Neural progenitor cell (in vitro differentiated cells): ENCODE measurements around the gene ZNF225. TPM values are rescaled to one million over a fixed set of nuclear protein-coding genes. Genes with fewer than 3 reads are reported as not detected.

Experiments
- DNase-seq: peaks from one replicate; pipeline ENCODE4 v3.0.0-alpha.2; 2016; ENCODE audit warnings: low spot score
- H2AFZ ChIP-seq: fragments of 200-600 bp; sonication (generic); replicated peaks from 2 replicates; pipeline ENCODE4 v1.6.1; 2016; ENCODE audit warnings: antibody characterized with exemption
- H3F3A ChIP-seq: fragments of 200-600 bp; sonication (generic); 2 replicates; pipeline ENCODE4 v1.6.1; 2016; ENCODE audit warnings: antibody characterized with exemption, low read depth
- H3K27ac ChIP-seq: fragments of 200-600 bp; sonication (generic); 2 replicates; pipeline ENCODE4 v1.5.1; 2016; ENCODE audit warnings: mild to moderate bottlenecking
- H3K27me3 ChIP-seq: fragments of 200-600 bp; sonication (generic); 2 replicates; pipeline ENCODE4 v1.6.1; 2016; ENCODE audit warnings: mild to moderate bottlenecking, moderate library complexity
- H3K36me3 ChIP-seq: fragments of 200-600 bp; sonication (generic); 2 replicates; pipeline ENCODE4 v1.5.1; 2016
- H3K4me1 ChIP-seq: fragments of 200-600 bp; sonication (generic); 2 replicates; pipeline ENCODE4 v1.6.1; 2016; ENCODE audit warnings: mixed run types
- H3K4me2 ChIP-seq: fragments of 200-600 bp; sonication (generic); 2 replicates; pipeline ENCODE4 v1.6.1; 2016
- H3K4me3 ChIP-seq: fragments of 200-600 bp; sonication (generic); 2 replicates; pipeline ENCODE4 v1.5.1; 2016
- H3K79me2 ChIP-seq: fragments of 200-600 bp; sonication (generic); 2 replicates; pipeline ENCODE4 v1.6.1; 2016; ENCODE audit warnings: low read depth
- H3K9ac ChIP-seq: fragments of 200-600 bp; sonication (generic); 2 replicates; pipeline ENCODE4 v1.6.1; 2016
- H3K9me3 ChIP-seq: fragments of 200-600 bp; sonication (generic); 2 replicates; pipeline ENCODE4 v1.5.1; 2016; ENCODE audit warnings: low read depth
- H4K20me1 ChIP-seq: fragments of 200-600 bp; sonication (generic); 2 replicates; pipeline ENCODE4 v1.6.1; 2016; ENCODE audit warnings: low read depth
- H3K27ac Mint-ChIP-seq: 3 replicates; pipeline ENCODE4 v1.8.0; 2021; ENCODE audit warnings: mixed read lengths
- H3K27me3 Mint-ChIP-seq: 2 replicates; pipeline ENCODE4 v1.8.0; 2022; ENCODE audit warnings: low read depth, mild to moderate bottlenecking, inconsistent platforms, moderate library complexity, mixed read lengths; ENCODE audit not compliant: insufficient read depth
- H3K36me3 Mint-ChIP-seq: 3 replicates; pipeline ENCODE4 v1.8.0; 2021; ENCODE audit warnings: mixed read lengths
- H3K4me1 Mint-ChIP-seq: 3 replicates; pipeline ENCODE4 v1.8.0; 2021; ENCODE audit warnings: mixed read lengths
- H3K4me3 Mint-ChIP-seq: 3 replicates; pipeline ENCODE4 v1.8.0; 2021; ENCODE audit warnings: mild to moderate bottlenecking, moderate library complexity, mixed read lengths
- H3K9me3 Mint-ChIP-seq: 3 replicates; pipeline ENCODE4 v1.8.0; 2020; ENCODE audit warnings: mixed read lengths
- EZH2 ChIP-seq: fragments of 200-600 bp; sonication (generic); IDR thresholded peaks from 2 replicates; pipeline ENCODE4 v1.6.1; 2017; ENCODE audit warnings: antibody characterized with exemption, mild to moderate bottlenecking, moderate library complexity
- EZH2phosphoT487 ChIP-seq: fragments of 200-600 bp; sonication (generic); IDR thresholded peaks from 2 replicates; pipeline ENCODE4 v1.6.1; 2017; ENCODE audit warnings: antibody characterized with exemption
- total RNA-seq: library from RNA; depleted of rRNA; stranded (reverse); fragments of >200 nt; gene quantifications from 2 replicates; pipeline ENCODE4 v1.2.3, GENCODE V29; 2015; ENCODE audit warnings: low replicate concordance
- TF ChIP-seq, protein P1 (sequence below): fragments of 200-600 bp; sonication (generic); IDR thresholded peaks from 2 replicates; pipeline ENCODE4 v1.5.1; 2017; ENCODE audit warnings: antibody characterized with exemption, mild to moderate bottlenecking

Gene ZNF225
- total RNA-seq, 1 donor from 2014 or later, result 11.2 TPM

DNA sequence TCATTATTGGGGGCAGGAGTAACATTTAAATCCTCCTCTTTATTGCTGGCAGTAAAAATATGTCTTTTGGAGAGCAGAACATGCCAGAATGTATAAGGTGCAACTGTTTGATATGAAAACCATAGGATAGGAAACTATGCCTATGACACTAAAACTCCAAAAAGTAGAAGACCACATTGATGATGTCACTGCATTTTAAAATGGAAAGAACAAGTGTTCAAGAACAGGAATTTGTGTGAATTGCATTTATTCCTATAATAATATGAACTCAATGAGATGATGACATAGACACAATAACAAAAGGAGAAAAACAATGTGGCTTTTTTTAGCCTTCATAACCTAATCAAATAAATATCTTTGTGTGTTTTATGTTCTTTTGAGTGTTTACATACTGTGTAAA is 3.7 kb upstream of the ZNF225 start:
- no peak overlapping the region for H3K27ac ChIP-seq
- no peak overlapping the region for H3K4me3 Mint-ChIP-seq
- H3K4me2 ChIP-seq, result no peak overlapping the region
- peaks cover 2% of the 10 kb centered on the region for H3K27me3 Mint-ChIP-seq
- peaks cover 10% of the 10 kb centered on the region for H3K4me1 Mint-ChIP-seq
- TF ChIP-seq, protein P1, sequence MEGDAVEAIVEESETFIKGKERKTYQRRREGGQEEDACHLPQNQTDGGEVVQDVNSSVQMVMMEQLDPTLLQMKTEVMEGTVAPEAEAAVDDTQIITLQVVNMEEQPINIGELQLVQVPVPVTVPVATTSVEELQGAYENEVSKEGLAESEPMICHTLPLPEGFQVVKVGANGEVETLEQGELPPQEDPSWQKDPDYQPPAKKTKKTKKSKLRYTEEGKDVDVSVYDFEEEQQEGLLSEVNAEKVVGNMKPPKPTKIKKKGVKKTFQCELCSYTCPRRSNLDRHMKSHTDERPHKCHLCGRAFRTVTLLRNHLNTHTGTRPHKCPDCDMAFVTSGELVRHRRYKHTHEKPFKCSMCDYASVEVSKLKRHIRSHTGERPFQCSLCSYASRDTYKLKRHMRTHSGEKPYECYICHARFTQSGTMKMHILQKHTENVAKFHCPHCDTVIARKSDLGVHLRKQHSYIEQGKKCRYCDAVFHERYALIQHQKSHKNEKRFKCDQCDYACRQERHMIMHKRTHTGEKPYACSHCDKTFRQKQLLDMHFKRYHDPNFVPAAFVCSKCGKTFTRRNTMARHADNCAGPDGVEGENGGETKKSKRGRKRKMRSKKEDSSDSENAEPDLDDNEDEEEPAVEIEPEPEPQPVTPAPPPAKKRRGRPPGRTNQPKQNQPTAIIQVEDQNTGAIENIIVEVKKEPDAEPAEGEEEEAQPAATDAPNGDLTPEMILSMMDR, result no peak
- no peak for TF ChIP-seq EZH2
- TF ChIP-seq EZH2phosphoT487, result no peak
- H3F3A ChIP-seq, result peaks cover 17% of the 10 kb centered on the region
- H3K27me3 ChIP-seq, result no peaks in the 10 kb centered on the region
- H3K36me3 Mint-ChIP-seq, result peaks cover 54% of the 10 kb centered on the region
- no peak overlapping the region for H2AFZ ChIP-seq
- H3K4me3 ChIP-seq, result no peak overlapping the region
- peaks cover 51% of the 10 kb centered on the region for H3K9me3 Mint-ChIP-seq
- peaks cover 36% of the 10 kb centered on the region for H3K36me3 ChIP-seq
- H3K27ac Mint-ChIP-seq, result no peak overlapping the region
- no peaks in the 10 kb centered on the region for H4K20me1 ChIP-seq
- DNase-seq, result no peak
- no peak overlapping the region for H3K9ac ChIP-seq
- H3K4me1 ChIP-seq, result peaks cover 4% of the 10 kb centered on the region
- peaks cover 36% of the 10 kb centered on the region for H3K9me3 ChIP-seq
- peaks cover 20% of the 10 kb centered on the region for H3K79me2 ChIP-seq

DNA sequence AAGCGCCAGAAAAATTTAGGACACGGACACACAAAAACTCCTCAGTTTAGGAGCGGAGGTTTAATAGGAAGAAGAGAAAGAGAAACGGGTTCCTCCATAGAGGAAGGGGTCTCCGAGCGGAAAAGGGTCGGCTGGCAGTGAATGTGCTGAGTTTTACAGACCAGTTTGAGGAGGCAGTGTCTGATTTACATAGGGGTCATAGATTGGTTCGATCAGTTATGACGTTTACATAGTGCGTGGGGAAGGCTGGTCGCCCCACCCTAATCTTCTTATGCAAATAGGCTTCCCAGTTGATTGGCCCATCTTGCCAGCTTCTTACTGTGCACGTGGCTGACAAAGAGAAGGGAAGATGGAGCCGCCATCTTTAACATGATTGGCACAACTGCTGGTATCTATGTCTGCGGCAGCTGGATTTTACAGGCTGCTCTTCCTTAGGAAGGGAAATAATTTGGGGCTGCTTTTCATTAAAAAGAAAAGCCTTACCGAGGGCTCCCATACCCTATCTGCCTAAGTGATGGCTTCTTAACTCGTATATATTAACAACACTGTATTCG is 1.2 kb upstream of the ZNF225 start:
- Histone ChIP-seq H2AFZ (no peak overlapping the region), H3K9me3 (peaks cover 31% of the 10 kb centered on the region), H3K79me2 (peaks cover 29% of the 10 kb centered on the region), H3K36me3 (peaks cover 20% of the 10 kb centered on the region), H3K9ac (peak overlapping the region; percentile 28), H3K4me3 (peak overlapping the region; percentile 94), H3K27ac (peak overlapping the region; percentile 38), H3K27me3 (no peaks in the 10 kb centered on the region), H4K20me1 (no peaks in the 10 kb centered on the region), H3F3A (peaks cover 17% of the 10 kb centered on the region), H3K4me2 (peak overlapping the region; percentile 80), H3K4me1 (peaks cover 4% of the 10 kb centered on the region)
- H3K27ac Mint-ChIP-seq, result no peak overlapping the region
- DNase-seq, result peak; percentile 84
- H3K27me3 Mint-ChIP-seq, result peaks cover 2% of the 10 kb centered on the region
- H3K9me3 Mint-ChIP-seq, result peaks cover 33% of the 10 kb centered on the region
- peaks cover 13% of the 10 kb centered on the region for H3K4me1 Mint-ChIP-seq
- H3K36me3 Mint-ChIP-seq, result peaks cover 38% of the 10 kb centered on the region
- TF ChIP-seq EZH2, result no peak
- TF ChIP-seq, protein P1, result no peak
- peak overlapping the region; percentile 100 for H3K4me3 Mint-ChIP-seq

DNA sequence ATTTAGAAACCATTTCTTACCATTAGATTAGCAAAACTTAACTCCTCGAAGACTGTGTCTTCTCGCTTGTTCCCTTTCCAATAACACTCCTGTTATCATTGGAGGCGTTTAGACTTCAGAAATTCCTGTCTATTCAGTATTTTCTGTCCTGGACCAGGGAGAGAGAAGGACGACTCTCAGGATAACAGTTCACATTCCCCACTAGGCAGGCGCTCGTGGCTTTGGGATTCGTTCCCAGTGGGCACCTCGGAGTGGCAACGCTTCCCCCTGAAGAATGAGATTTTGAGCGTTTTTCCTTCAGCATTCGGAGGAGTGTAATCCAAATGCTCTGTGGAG is 429 bp upstream of the ZNF225 start:
- peaks cover 14% of the 10 kb centered on the region for H3K36me3 ChIP-seq
- TF ChIP-seq EZH2phosphoT487 (no peak), EZH2 (no peak)
- TF ChIP-seq, protein P1, result no peak

More for the DNA sequence above, 429 bp upstream of the ZNF225 start:
- Histone ChIP-seq H3K27me3 (no peaks in the 10 kb centered on the region), H3K9ac (peak overlapping the region; percentile 28), H2AFZ (peak overlapping the region; percentile 55), H3K4me2 (peak overlapping the region; percentile 80), H3K4me3 (peak overlapping the region; percentile 94), H3K4me1 (peaks cover 4% of the 10 kb centered on the region), H4K20me1 (no peaks in the 10 kb centered on the region), H3K27ac (peak overlapping the region; percentile 7), H3K9me3 (peaks cover 24% of the 10 kb centered on the region), H3F3A (peaks cover 17% of the 10 kb centered on the region), H3K79me2 (peaks cover 29% of the 10 kb centered on the region)
- H3K4me1 Mint-ChIP-seq, result peaks cover 13% of the 10 kb centered on the region
- peaks cover 30% of the 10 kb centered on the region for H3K36me3 Mint-ChIP-seq
- H3K27ac Mint-ChIP-seq, result peak overlapping the region; percentile 97
- peaks cover 25% of the 10 kb centered on the region for H3K9me3 Mint-ChIP-seq
- peak overlapping the region; percentile 100 for H3K4me3 Mint-ChIP-seq
- peaks cover 2% of the 10 kb centered on the region for H3K27me3 Mint-ChIP-seq
- DNase-seq, result no peak
